Embryonic facial prominence (tissue), 1 donor: Measurements from ENCODE around the gene N4BP2L1.
"Not testable (repeated sequence)": the region's sequence is repeated elsewhere in the genome, so short reads cannot be mapped to it uniquely, and the experiment has no call there.

ENCODE experiments used
- DNase-seq: peaks from one replicate; pipeline ENCODE4 v3.0.0-alpha.2; 2016; ENCODE audit errors: extremely low spot score

The N4BP2L1 gene

DNA sequence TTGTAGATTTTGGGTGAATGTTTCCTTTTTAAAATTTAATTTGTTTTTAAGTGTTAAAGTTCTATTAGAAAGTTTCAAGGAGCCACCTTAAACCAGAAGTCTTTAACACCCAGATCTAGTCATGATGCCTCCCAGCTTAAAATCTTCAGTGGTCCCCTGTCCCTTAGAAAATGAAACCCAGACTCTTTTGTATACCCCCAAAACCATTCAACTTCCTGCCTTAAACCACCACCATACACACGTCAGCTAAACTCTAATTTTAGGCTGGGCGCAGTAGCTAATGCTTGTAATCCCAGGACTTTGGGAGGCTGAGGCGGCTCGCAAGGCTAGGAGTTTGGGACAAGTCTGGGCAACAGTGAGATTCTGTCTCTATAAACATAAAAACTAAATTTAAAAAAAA, 37.9 kb downstream of the N4BP2L1 start:
- DNase-seq = no peak

DNA sequence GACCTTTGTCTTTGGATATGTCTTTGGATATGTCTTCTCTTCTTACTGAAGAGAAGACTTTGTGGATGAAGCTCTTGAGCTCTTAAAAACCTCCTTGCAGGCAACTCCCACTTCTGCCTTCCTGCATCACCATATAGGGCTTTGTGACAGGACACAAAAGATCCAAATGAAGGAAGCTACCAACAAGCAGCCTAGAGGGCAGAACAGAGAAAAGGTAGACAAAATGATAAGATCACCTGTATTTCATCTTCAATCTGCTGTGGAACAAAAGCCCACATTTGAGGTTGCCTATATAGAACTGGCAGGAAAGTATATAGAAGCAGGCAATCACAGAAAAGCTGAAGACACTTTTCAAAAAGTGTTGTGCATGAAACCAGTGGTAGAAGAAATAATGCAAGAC, 42.5 kb downstream of the N4BP2L1 start:
- DNase-seq = no peak

DNA sequence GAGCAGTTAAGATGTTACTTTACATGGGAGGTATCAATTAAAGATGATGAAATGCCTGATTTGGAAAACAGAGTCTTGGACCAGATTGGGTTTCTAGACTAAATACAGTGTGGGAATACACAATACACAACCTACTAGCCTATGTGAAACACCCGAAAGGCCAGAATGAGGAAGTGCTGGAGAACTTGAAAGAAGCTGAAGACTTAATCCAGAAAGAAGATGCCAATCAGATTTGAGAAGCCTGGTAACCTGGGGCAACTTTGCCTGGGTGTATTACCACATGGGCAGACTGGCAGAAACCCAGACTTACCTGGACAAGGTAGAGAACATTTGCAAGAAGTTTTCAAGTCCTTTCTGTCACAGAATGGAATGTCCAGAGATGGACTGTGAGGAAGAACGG, 43.2 kb downstream of the N4BP2L1 start:
- DNase-seq = no peak

DNA sequence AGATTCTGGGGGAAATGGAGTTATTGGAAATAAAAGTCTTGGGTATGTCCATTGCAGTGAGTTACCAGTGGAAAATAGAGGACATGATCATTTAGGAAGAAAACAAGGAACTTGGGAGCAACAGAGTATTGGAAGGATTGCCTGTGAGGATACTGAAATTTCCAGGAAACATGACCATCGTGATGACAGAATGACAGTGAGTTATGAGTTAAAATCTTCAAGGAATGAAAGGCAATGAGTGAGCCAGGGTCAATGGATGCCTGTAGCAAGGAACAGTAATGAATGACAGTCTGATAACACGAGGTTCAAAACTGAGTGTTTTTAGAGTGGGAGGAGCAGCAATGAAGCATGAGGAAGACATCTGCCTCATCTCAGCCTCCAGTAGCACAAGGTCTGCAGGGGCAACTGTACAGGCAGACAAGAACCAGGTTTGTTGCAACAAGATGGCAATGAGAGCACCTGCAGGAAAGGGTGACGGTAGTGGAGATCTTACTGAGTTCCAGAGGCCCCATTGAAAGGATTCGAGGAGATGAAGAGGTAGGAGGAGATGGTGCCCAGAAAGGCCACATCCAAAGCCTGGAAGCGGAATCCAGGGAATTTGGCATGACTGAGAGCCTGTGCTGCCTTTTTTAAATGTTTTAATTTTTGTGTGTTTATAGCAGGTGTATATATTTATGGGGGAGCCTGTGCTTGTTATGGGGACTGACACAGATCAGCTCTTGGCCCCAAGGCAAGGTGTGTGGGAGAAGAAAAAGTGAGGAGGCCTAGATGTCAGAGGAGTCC, 43.9 kb downstream of the N4BP2L1 start:
- DNase-seq = no peak

DNA sequence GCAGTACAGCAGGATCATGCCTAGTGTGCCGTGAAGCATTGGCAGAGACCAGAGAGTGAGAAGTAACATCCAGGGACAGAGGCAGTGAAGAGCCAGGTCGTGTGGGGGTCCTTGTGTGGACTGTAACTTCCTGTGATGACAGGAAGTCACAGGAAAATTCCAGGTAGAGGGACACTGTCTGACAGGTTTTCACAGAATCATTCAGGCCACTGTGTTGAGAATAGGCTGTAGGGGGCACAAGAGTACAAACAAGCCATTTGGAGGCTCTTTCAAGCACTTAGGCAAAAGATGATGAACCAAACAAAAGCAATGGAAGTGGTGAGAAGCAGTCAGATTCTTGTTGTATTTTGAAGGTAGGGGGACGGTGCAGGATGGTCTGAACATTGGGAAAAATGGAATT, 46.4 kb downstream of the N4BP2L1 start:
- no peak for DNase-seq

DNA sequence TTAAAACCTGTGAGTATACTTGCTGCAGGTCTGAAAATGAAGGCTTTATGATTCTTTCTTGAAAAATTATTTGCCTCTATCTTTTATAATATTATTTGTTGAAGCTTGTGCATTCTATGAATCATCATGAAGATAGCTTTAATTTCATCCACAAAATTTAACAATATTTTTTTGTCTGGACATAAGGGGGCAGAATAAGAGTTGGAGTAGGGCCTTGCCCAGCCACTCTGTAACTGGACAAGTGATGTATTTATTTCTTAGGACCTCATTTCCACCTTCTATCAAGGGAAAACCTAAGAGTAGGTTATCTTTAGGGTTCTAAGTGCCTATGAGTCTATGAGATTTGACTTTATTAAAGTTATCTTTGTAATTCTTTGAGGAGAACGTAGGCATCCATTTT, 49.9 kb downstream of the N4BP2L1 start:
- no peak for DNase-seq

DNA sequence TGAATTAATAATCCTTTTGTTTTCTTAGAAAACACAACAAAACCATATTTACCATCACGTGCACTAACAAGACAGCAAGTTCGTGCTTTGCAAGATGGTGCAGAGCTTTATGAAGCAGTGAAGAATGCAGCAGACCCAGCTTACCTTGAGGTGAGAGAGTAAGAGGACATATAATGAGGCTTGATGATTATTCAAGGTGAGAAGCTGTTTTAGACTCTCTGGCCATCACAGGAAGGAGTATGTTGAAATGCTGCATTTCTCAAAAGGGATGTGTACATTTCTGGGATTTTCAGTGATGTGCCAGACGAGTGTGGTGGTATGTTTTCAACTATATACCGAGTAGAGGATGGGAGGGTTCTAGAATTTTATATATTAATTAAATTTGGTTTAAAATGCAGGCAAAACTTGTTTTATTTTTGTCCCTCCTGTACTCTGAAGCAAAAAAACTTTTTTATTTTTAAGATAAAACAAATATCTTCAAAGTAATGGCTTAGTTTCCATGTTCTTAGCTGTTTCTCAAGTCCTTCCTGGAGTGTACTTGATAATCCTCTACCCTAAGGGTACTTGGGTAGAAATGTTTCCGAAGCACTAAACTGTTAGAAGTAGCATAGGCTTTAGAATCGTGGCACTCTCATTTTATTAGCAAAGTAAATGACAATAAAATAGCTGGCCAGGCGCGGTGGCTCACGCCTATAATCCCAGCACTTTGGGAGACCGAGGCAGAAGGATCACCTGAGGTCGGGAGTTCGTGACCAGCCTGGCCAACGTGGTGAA, 51.1 kb downstream of the N4BP2L1 start:
- DNase-seq = no peak

DNA sequence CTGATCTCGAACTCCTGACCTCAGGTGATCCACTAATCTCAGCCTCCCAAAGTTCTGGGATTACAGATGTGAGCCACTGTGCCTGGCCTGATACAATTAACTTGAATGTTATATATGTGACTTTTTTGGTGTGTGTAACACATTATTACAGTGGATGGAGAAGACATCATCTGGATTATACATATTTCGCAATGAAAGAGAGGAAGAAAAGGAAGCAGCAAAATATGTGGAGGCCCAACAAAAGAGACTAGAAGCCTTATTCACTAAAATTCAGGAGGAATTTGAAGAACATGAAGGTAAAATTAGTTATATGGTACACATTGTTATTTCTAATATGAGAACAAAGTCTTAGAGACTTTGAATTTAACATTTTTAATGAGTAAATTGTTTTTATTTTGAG, 57.1 kb downstream of the N4BP2L1 start:
- DNase-seq = no peak

DNA sequence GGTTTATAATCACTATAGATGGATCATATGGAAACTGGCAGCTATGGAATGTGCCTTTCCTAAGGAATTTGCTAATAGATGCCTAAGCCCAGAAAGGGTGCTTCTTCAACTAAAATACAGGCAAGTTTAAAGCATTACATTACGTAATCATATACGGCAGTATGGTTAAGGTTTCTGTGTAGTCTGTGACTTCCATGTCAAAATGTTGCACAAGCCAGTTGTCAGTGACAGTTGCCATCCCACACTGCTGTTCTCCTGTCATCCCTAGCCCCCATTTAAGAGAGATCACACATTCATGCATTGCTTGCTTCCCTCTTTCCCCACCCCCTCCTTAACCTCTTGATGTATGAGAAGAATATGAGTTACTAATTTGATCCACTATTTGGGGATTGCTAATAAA, 65.4 kb downstream of the N4BP2L1 start:
- no peak for DNase-seq

DNA sequence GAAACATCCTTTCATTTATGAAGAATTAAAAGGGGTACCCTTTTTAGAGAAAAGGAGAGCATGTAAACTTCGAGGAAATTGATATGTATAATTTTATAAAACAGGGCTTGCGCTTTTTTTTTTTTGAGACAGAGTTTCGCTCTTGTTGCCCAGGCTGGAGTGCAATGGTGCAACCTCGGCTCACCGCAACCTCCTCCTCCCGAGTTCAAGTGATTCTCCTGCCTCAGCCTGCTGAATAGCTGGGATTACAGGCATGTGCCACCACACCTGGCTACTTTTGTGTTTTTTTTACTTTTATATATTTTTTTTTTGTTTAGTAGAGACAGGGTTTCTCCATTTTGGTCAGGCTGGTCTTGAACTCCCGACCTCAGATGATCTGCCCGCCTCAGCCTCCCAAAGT, 72.0 kb downstream of the N4BP2L1 start:
- not testable (repeated sequence) for DNase-seq

DNA sequence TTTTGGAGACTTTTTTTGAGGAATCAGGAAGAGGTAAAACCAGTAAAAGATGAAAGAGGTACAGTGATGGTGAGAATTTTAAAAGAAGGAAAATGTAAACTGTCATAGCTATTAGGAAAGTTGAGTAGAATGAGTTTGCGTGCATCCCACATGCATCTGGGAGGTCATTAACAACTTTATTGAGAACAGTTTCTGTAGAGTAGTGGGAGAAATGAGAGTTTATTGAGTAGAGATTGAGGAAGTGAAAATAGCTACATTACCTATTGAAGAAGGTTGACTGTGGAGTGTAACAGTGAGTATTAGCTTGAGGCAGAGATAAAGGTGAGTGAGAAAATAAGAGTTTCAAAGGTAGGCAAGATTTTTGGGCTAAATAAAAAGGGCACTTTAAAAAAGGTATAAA, 73.9 kb downstream of the N4BP2L1 start:
- no peak for DNase-seq

DNA sequence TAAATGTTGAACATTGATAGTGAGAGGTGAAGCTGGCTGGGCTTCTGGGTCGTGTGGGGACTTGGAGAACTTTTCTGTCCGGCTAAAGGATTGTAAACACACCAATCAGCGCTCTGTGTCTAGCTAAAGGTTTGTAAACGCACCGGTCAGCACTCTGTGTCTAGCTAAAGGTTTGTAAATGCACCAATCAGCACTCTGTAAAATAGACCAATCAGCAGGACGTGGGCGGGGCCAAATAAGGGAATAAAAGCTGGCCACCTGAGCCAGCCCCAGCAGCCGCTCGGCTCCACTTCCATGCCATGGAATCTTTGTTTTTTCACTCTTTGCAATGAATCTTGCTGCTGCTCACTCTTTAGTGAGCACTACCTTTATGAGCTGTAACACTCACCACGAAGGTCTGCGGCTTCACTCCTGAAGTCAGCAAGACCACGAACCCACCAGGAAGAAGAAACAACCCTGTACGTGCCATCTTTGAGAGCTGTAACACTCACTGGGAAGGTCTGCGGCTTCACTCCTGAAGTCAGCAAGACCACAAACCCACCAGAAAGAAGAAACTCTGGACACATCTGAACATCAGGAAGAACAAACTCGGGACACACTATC, 77.0 kb downstream of the N4BP2L1 start:
- DNase-seq = not testable (repeated sequence)
